B cell (primary cell): ENCODE data around the gene MBD1. TPM values are rescaled to one million over a fixed set of nuclear protein-coding genes. Genes with fewer than 3 reads are reported as not detected.

Experiments used
- ATAC-seq: fragments of 200-7000 bp; cut with Tn5 transposase; one replicate; pipeline ENCODE4 v1.10.0; 2021; ENCODE audit warnings: low read depth, mild to moderate bottlenecking, moderate number of reproducible peaks, moderate library complexity
- CTCF ChIA-PET: fragments of 350-600 bp; sonication (Branson Sonifier 250); formaldehyde crosslinking; loops from one replicate; lab custom pipeline; 2021; ENCODE audit warnings: antibody characterized with exemption, inconsistent platforms; lab: Charles Lee
- POLR2A ChIA-PET: fragments of 350-600 bp; sonication (Branson Sonifier 250); formaldehyde crosslinking; loops from one replicate; lab custom pipeline; 2021; ENCODE audit warnings: antibody characterized with exemption; lab: Charles Lee
- DNase-seq: peaks from one replicate; pipeline ENCODE4 v3.0.0; 2013
- H2AFZ ChIP-seq: 2 replicates; pipeline ENCODE4 v1.6.1; 2012; ENCODE audit warnings: mild to moderate bottlenecking, low read depth, low read length; ENCODE audit not compliant: insufficient read depth, poor library complexity, severe bottlenecking
- H3K27ac ChIP-seq, 2 donors: 1 replicate in 1 of 2; 2 replicates in 1 of 2; pipeline ENCODE4 v1.5.1; 2012 to 2013; ENCODE audit warnings: low read length in 2 of 2, mild to moderate bottlenecking in 2 of 2, moderate library complexity in 1 of 2
- H3K27me3 ChIP-seq, 4 experiments: fragments of 200-600 bp in 1 of 4; sonication (generic) in 1 of 4; replicated peaks in 1 of 4; 1 replicate in 2 of 4; 2 replicates in 2 of 4; pipeline versions ENCODE4 v1.6.1 to v1.7.0; 2013 to 2016; ENCODE audit warnings: low read length in 3 of 4, mild to moderate bottlenecking in 2 of 4, mixed read lengths in 1 of 4, moderate library complexity in 1 of 4; ENCODE audit not compliant: insufficient read depth in 4 of 4, control insufficient read depth in 3 of 4; ENCODE audit errors: control extremely low read depth in 1 of 4
- H3K36me3 ChIP-seq, 2 experiments: replicated peaks in 1 of 2; 1 replicate in 1 of 2; 2 replicates in 1 of 2; pipeline versions ENCODE4 v1.6.1 to v1.7.1; 2013; ENCODE audit warnings: low read length in 1 of 2; ENCODE audit not compliant: insufficient read depth in 2 of 2, control insufficient read depth in 1 of 2; ENCODE audit errors: control extremely low read depth in 1 of 2, extremely low read depth in 1 of 2
- H3K4me1 ChIP-seq, 2 donors: fragments of 200-600 bp in 1 of 2; sonication (generic) in 1 of 2; 1 replicate in 1 of 2; 2 replicates in 1 of 2; pipeline versions ENCODE4 v1.5.1 to v1.6.1; 2013 to 2017; ENCODE audit warnings: low read length in 2 of 2; ENCODE audit not compliant: control insufficient read depth in 2 of 2, insufficient read depth in 2 of 2
- H3K4me2 ChIP-seq: replicated peaks from 2 replicates; pipeline ENCODE3; 2012; ENCODE audit warnings: mild to moderate bottlenecking, low read depth, low read length; ENCODE audit not compliant: poor library complexity, severe bottlenecking
- H3K4me3 ChIP-seq, 5 experiments: fragments of 200-600 bp in 1 of 5; sonication (generic) in 1 of 5; 1 replicate in 3 of 5; 2 replicates in 2 of 5; pipeline versions ENCODE4 v1.5.1 to v1.7.0; 2011 to 2016; ENCODE audit warnings: low read length in 4 of 5, mild to moderate bottlenecking in 4 of 5, low read depth in 2 of 5, control low read depth in 1 of 5, moderate library complexity in 1 of 5; ENCODE audit not compliant: insufficient read depth in 1 of 5; ENCODE audit errors: control extremely low read depth in 1 of 5, extremely low read depth in 1 of 5
- H3K79me2 ChIP-seq: fragments of 200-600 bp; sonication (generic); one replicate; pipeline ENCODE4 v1.6.0; 2016; ENCODE audit warnings: low read length; ENCODE audit not compliant: control insufficient read depth, insufficient read depth
- H3K9ac ChIP-seq: fragments of 200-600 bp; sonication (generic); 2 replicates; pipeline ENCODE4 v1.6.1; 2017; ENCODE audit warnings: mild to moderate bottlenecking, low read length, moderate library complexity
- H3K9me3 ChIP-seq, 3 donors: one replicate each; pipeline versions ENCODE4 v1.6.1 to v1.7.1; 2013; ENCODE audit warnings: low read length in 2 of 3; ENCODE audit not compliant: control insufficient read depth in 2 of 3, insufficient read depth in 1 of 3; ENCODE audit errors: control extremely low read depth in 1 of 3
- H4K20me1 ChIP-seq: 2 replicates; pipeline ENCODE4 v1.6.0; 2012; ENCODE audit warnings: mild to moderate bottlenecking, low read length; ENCODE audit not compliant: insufficient read depth, control insufficient read depth, poor library complexity, severe bottlenecking
- H3K27ac Mint-ChIP-seq: one replicate; pipeline ENCODE4 v1.8.0; 2021; ENCODE audit warnings: mixed read lengths
- H3K27me3 Mint-ChIP-seq: one replicate; pipeline ENCODE4 v1.8.0; 2021; ENCODE audit warnings: mixed read lengths
- H3K4me1 Mint-ChIP-seq: one replicate; pipeline ENCODE4 v1.8.0; 2021; ENCODE audit warnings: mixed read lengths
- H3K4me3 Mint-ChIP-seq: one replicate; pipeline ENCODE4 v1.8.0; 2021; ENCODE audit warnings: mixed read lengths
- H3K9me3 Mint-ChIP-seq: one replicate; pipeline ENCODE4 v1.8.0; 2022; ENCODE audit warnings: mixed read lengths; ENCODE audit not compliant: insufficient read depth
- EZH2 ChIP-seq: IDR thresholded peaks from 2 replicates; pipeline ENCODE4 v1.6.1; 2012; ENCODE audit warnings: borderline replicate concordance, low read depth, mild to moderate bottlenecking, moderate library complexity, low read length; ENCODE audit not compliant: insufficient read depth, poor library complexity, severe bottlenecking
- WGBS: methylation state at CpG from one replicate; pipeline ENCODE4 v1.1.5; 2013; ENCODE audit warnings: missing lambda C conversion rate; ENCODE audit not compliant: insufficient coverage; 5-methylcytosine and 5-hydroxymethylcytosine counted together
- intact Hi-C: fragments of 100-400 bp; cut with micrococcal nuclease; formaldehyde crosslinking; loops from one replicate; pipeline ENCODE4 v1.10.0; 2022
- polyA plus RNA-seq: library from polyadenylated mRNA; depleted of rRNA; stranded (reverse); fragments of >200 nt; gene quantifications from 2 replicates; pipeline ENCODE4 v1.2.3, GENCODE V29; 2012
- total RNA-seq, 2 donors: library from RNA; stranded (reverse); fragments of 120-200 nt in 1 of 2; gene quantifications; 1 replicate in 1 of 2; 2 replicates in 1 of 2; pipeline versions ENCODE4 v1.2.3 to v1.2.4, GENCODE V29; 2013 to 2022
- TF ChIP-seq, protein P1 (sequence below): fragments of 200-600 bp; IDR thresholded peaks from one replicate; pipeline ENCODE4 v1.8.0; 2022; ENCODE audit warnings: antibody characterized with exemption, mild to moderate bottlenecking

The MBD1 gene
- total and polyA plus RNA-seq, 2 donors (not counting 1 experiment from before 2014, with no cell fraction given), result 120 to 135 TPM

GRCh38 chr18:50298443-50299284, 17.3 kb upstream of the MBD1 start:
- H3K27ac Mint-ChIP-seq, result no peak overlapping the region
- intact Hi-C loops, result loop anchor here (1.0 to 2.0 kb wide), 5 partner anchors 9 to 58 kb away; no protein-coding TSS in a partner anchor

More at GRCh38 chr18:50298443-50299284, 17.3 kb upstream of the MBD1 start:
- H3K27me3 ChIP-seq, result peaks cover 0 to 8% (median 2%) of the 10 kb centered on the region in 4 experiments
- Mint-ChIP-seq H3K9me3 (peaks cover 2% of the 10 kb centered on the region), H3K27me3 (peaks cover 7% of the 10 kb centered on the region), H3K4me3 (peak overlapping the region; percentile 88), H3K4me1 (peaks cover 13% of the 10 kb centered on the region)
- peaks cover 13 to 14% of the 10 kb centered on the region in 2 donors for H3K4me1 ChIP-seq
- H3K36me3 ChIP-seq, result no peaks in the 10 kb centered on the region
- DNase-seq (peak; percentile 18), ATAC-seq (peak; percentile 7)
- peak overlapping the region; percentile 83 for H3K4me2 ChIP-seq
- H3K27ac ChIP-seq, result no peak overlapping the region
- CTCF ChIA-PET, result interaction anchor here (0.8 to 2.0 kb wide), 6 partner anchors 9 to 59 kb away, joined by 3 to 12 read pairs (median 4); partner anchors contain the start of gene MBD1
- POLR2A ChIA-PET, result interaction anchor here (0.8 to 1.2 kb wide), 2 partner anchors 17 to 812 kb away, joined by 3 to 5 read pairs; partner anchors contain the start of genes C18orf32 and MBD1
- WGBS, result 37% methylated on average over 48 of the region's 49 CpGs
- no peaks in the 10 kb centered on the region for H4K20me1 ChIP-seq
- H3K9me3 ChIP-seq, result peaks cover 0 to 6% (median 0%) of the 10 kb centered on the region in 3 donors
- H3K79me2 ChIP-seq, result no peaks in the 10 kb centered on the region
- H3K4me3 ChIP-seq, result peak overlapping the region in 4 of 5 experiments; percentile 31 to 50 (median 44)
- TF ChIP-seq EZH2, result no peak
- TF ChIP-seq, protein P1, sequence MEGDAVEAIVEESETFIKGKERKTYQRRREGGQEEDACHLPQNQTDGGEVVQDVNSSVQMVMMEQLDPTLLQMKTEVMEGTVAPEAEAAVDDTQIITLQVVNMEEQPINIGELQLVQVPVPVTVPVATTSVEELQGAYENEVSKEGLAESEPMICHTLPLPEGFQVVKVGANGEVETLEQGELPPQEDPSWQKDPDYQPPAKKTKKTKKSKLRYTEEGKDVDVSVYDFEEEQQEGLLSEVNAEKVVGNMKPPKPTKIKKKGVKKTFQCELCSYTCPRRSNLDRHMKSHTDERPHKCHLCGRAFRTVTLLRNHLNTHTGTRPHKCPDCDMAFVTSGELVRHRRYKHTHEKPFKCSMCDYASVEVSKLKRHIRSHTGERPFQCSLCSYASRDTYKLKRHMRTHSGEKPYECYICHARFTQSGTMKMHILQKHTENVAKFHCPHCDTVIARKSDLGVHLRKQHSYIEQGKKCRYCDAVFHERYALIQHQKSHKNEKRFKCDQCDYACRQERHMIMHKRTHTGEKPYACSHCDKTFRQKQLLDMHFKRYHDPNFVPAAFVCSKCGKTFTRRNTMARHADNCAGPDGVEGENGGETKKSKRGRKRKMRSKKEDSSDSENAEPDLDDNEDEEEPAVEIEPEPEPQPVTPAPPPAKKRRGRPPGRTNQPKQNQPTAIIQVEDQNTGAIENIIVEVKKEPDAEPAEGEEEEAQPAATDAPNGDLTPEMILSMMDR, result no peak
- peak overlapping the region; percentile 54 for H3K9ac ChIP-seq
- H2AFZ ChIP-seq, result peak overlapping the region; percentile 77
